ENCODE measurements around the gene APBB3.

Gene APBB3

DNA sequence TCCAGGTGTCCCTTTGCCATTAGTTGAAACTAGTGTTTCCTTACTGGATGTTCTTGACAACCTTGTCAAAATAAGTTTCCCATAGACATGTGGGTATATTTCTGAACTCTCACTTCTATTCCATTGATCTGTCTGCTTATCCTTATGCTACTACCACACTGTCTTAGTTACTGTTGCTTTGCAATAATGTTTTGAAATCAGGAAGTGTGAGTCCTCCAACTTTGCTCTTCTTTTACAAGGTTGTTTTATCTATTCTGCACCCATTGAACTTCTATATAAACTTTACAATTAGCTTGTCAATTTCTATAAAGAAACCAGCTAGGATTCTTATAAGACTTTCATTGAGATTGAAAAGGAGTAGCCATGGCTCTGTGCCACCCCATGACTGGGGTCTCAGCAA, 44.3 kb upstream of the APBB3 start:
- Histone ChIP-seq H3K4me3 (ENCODE audit: insufficient read depth, low read length, poor library complexity, severe bottlenecking) (no peak overlapping the region), H3K27me3 (ENCODE audit: low read length) (no peaks in the 10 kb centered on the region), H3K9ac (ENCODE audit: low read length) (no peak overlapping the region), H2AFZ (ENCODE audit: low read depth, low read length, severe bottlenecking) (no peak overlapping the region), H3K79me2 (ENCODE audit: insufficient read depth, low read length) (no peaks in the 10 kb centered on the region), H3K36me3 (ENCODE audit: low read length) (no peaks in the 10 kb centered on the region), H3K4me2 (ENCODE audit: low read depth, low read length, poor library complexity, severe bottlenecking) (no peak overlapping the region), H4K20me1 (ENCODE audit: low read depth, low read length) (no peaks in the 10 kb centered on the region), H3K27ac (ENCODE audit: low read depth, low read length) (no peak overlapping the region), H3K9me2 (replicated peaks; ENCODE audit: insufficient read depth, low read length) (no peaks in the 10 kb centered on the region), H3K9me3 (ENCODE audit: insufficient read depth, low read length) (no peaks in the 10 kb centered on the region), H3F3A (ENCODE audit: insufficient read depth) (no peaks in the 10 kb centered on the region)
- TF ChIP-seq EZH2phosphoT487 (conservative IDR thresholded peaks at IDR 0.05; ENCODE audit: low read length): no peak
- TF ChIP-seq, protein P1, sequence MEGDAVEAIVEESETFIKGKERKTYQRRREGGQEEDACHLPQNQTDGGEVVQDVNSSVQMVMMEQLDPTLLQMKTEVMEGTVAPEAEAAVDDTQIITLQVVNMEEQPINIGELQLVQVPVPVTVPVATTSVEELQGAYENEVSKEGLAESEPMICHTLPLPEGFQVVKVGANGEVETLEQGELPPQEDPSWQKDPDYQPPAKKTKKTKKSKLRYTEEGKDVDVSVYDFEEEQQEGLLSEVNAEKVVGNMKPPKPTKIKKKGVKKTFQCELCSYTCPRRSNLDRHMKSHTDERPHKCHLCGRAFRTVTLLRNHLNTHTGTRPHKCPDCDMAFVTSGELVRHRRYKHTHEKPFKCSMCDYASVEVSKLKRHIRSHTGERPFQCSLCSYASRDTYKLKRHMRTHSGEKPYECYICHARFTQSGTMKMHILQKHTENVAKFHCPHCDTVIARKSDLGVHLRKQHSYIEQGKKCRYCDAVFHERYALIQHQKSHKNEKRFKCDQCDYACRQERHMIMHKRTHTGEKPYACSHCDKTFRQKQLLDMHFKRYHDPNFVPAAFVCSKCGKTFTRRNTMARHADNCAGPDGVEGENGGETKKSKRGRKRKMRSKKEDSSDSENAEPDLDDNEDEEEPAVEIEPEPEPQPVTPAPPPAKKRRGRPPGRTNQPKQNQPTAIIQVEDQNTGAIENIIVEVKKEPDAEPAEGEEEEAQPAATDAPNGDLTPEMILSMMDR (IDR thresholded peaks at IDR 0.05; ENCODE audit: insufficient read depth, low read length, poor library complexity, severe bottlenecking): no peak

DNA sequence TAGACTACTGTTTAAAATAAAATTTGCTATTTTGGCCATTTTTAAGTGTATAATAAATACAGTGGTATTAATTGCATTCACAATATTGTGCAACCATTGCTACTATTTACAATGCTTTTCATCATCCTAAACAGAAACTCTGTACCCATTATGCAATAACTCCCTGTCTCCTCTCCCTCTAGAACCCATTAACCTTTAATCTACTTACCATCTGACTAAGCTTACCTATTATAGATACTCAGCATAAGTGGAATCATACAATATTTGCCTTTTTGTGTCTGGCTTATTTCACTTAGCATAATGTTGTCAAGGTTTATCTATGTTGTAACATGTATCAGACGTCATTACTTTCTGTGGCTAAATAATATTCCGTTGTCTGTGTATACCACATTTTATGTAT, 42.6 kb upstream of the APBB3 start:
- H3F3A ChIP-seq (ENCODE audit: insufficient read depth): no peaks in the 10 kb centered on the region
- H3K9ac ChIP-seq (ENCODE audit: low read length): no peak overlapping the region
- no peaks in the 10 kb centered on the region for H3K79me2 ChIP-seq (ENCODE audit: insufficient read depth, low read length)
- no peaks in the 10 kb centered on the region for H3K27me3 ChIP-seq (ENCODE audit: low read length)
- no peaks in the 10 kb centered on the region for H3K36me3 ChIP-seq (ENCODE audit: low read length)
- H3K27ac ChIP-seq (ENCODE audit: low read depth, low read length): no peak overlapping the region
- no peak overlapping the region for H3K4me3 ChIP-seq (ENCODE audit: insufficient read depth, low read length, poor library complexity, severe bottlenecking)
- H3K4me2 ChIP-seq (ENCODE audit: low read depth, low read length, poor library complexity, severe bottlenecking): no peak overlapping the region
- TF ChIP-seq, protein P1 (IDR thresholded peaks at IDR 0.05; ENCODE audit: insufficient read depth, low read length, poor library complexity, severe bottlenecking): no peak
- TF ChIP-seq EZH2phosphoT487 (conservative IDR thresholded peaks at IDR 0.05; ENCODE audit: low read length): no peak
- no peak overlapping the region for H2AFZ ChIP-seq (ENCODE audit: low read depth, low read length, severe bottlenecking)
- H3K9me2 ChIP-seq (replicated peaks; ENCODE audit: insufficient read depth, low read length): no peaks in the 10 kb centered on the region
- H3K9me3 ChIP-seq (ENCODE audit: insufficient read depth, low read length): no peaks in the 10 kb centered on the region
- no peaks in the 10 kb centered on the region for H4K20me1 ChIP-seq (ENCODE audit: low read depth, low read length)

DNA sequence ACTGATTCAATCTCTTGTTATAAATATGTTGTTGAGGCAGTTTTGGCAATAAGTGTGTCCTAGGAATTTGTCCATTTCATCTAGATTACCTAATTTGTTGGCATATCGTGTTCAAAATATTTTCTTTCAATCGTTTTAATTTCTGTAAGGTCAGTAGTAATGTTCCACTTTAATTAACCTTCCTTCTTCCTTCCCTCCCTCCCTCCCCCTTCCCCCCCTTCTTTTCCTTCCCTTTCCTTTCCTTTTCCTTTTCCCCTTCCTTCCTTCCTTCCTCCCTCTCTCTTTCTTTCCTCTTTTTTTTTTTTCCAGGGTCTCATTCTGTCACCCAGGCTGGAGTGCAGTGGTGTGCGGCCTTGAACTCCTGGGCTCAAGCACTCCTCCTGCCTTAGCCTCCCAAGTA, 41.5 kb upstream of the APBB3 start:
- no peaks in the 10 kb centered on the region for H3K9me3 ChIP-seq (ENCODE audit: insufficient read depth, low read length)
- H2AFZ ChIP-seq (ENCODE audit: low read depth, low read length, severe bottlenecking): no peak overlapping the region
- no peak overlapping the region for H3K4me2 ChIP-seq (ENCODE audit: low read depth, low read length, poor library complexity, severe bottlenecking)
- H3F3A ChIP-seq (ENCODE audit: insufficient read depth): no peaks in the 10 kb centered on the region
- H3K27me3 ChIP-seq (ENCODE audit: low read length): no peaks in the 10 kb centered on the region
- H3K36me3 ChIP-seq (ENCODE audit: low read length): no peaks in the 10 kb centered on the region
- H3K9ac ChIP-seq (ENCODE audit: low read length): no peak overlapping the region
- TF ChIP-seq, protein P1 (IDR thresholded peaks at IDR 0.05; ENCODE audit: insufficient read depth, low read length, poor library complexity, severe bottlenecking): no peak
- TF ChIP-seq EZH2phosphoT487 (conservative IDR thresholded peaks at IDR 0.05; ENCODE audit: low read length): no peak
- H3K27ac ChIP-seq (ENCODE audit: low read depth, low read length): no peak overlapping the region
- no peaks in the 10 kb centered on the region for H4K20me1 ChIP-seq (ENCODE audit: low read depth, low read length)
- no peaks in the 10 kb centered on the region for H3K9me2 ChIP-seq (replicated peaks; ENCODE audit: insufficient read depth, low read length)
- H3K79me2 ChIP-seq (ENCODE audit: insufficient read depth, low read length): no peaks in the 10 kb centered on the region
- H3K4me3 ChIP-seq (ENCODE audit: insufficient read depth, low read length, poor library complexity, severe bottlenecking): no peak overlapping the region
